SKM-1 (cell line): ENCODE data around the gene LEFTY1.
A peak's percentile ranks its signal among the peaks of the same experiment; 100 is the strongest.

Experiments used
- DNase-seq: peaks from one replicate; lab custom pipeline; 2025; ENCODE audit not compliant: unreplicated experiment; lab: John Stamatoyannopoulos, UW

LEFTY1 gene

GRCh38 chr1:225873281-225873850 is 15.6 kb downstream of the LEFTY1 start:
- DNase-seq, result no peak

GRCh38 chr1:225872075-225872430 is 16.9 kb downstream of the LEFTY1 start:
- no peak for DNase-seq

DNA sequence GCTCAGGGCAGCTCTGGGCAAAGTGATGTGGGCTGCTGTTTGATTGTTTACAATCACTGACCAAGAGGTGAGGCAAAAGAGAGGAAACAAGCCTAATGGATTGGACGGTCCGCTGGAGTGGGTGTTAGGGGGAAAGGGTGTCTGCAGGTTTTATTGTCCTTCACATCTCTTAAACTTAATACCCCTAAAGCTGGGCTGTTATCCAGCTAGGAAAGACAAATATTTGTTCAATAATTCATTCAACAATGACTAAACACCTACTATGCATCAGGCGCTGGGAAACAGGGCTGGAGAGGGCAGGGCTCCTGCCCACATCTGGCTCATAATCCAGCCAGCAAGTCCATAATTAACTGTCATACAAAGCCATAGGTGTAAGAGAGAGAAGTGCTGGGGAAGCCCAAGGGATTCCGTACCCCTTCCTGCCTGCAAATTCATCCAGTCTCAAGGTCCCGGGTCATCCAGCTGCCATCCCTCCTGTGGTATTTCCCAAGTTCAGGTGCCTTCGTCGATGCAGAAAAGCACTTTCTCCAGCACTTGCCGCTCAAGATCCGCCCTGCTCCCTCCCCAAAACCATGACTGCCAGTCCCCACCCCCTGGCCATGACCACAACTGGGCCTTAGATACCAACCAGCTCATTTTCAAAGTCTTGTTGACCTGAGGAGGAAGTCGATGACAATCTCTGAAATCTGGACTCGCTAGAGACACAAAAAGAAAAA is 17.4 kb downstream of the LEFTY1 start:
- no peak for DNase-seq

- DNase-seq, result no peak
These were observed 18.0 kb downstream of the LEFTY1 start for GRCh38 chr1:225870911-225871310.

- no peak for DNase-seq
These were observed 20.2 kb downstream of the LEFTY1 start for GRCh38 chr1:225868631-225869330.

DNA sequence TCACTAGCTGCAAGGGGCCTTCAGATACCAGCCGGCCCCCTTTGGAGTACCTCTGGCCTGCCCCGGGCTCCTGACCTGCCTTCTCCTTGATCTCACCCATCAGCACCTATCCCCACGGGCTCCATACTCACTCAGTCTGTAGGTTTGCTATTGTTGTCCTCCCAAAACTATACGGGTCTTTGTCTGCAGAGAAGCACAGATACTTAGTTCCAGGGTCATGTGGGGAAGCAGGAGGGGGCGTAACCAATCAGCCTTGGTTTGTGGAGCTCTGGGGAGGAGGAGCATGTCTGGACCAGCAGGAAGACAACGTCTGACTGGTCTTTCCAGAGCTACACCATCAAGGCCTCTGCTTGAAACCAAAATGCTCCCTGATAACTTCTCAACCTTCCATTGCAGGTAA is 22.0 kb downstream of the LEFTY1 start:
- no peak for DNase-seq

- peak; percentile 91 for DNase-seq
These were observed 22.7 kb downstream of the LEFTY1 start for GRCh38 chr1:225866061-225866837.

- DNase-seq, result no peak
These were observed 23.4 kb downstream of the LEFTY1 start for GRCh38 chr1:225865514-225865913.

GRCh38 chr1:225863167-225863566 is 25.8 kb downstream of the LEFTY1 start:
- no peak for DNase-seq

GRCh38 chr1:225862581-225862950 is 26.4 kb downstream of the LEFTY1 start:
- no peak for DNase-seq

DNA sequence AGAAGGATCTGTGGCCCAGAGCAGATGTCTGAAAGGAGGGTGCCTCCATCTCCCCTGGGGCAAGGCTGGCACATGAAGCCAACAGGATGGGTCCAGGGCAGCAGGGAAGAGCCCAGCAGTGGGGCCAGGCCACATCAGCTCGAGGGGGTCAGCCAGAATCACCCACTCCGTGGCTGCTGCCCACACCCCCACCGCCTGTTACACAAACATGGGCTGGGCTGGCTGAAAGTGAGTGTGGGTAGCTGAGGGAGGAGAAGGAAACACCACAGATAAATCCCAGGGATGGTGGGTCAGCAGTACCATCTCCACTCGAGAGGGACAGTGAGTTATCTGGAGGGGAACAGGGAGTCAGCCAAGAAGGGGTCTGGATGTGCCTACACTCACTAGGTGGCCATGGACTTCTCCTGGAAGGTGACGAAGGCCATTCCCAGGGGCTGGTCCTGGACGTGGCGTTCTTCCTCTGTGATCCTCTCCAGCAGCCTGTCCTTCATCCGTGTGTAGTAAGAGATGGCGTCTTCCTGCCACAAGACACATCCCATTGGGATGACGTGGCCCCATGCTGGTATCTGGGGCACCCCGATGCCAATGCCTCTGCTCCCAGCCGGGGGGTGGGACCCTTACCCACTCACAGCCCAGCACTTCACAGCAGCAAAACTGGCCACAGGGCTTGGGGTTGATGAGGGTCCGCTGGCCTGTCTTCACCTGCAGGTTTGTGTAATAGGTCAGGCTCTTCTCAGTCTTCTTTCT is 26.9 kb downstream of the LEFTY1 start:
- DNase-seq, result no peak

DNA sequence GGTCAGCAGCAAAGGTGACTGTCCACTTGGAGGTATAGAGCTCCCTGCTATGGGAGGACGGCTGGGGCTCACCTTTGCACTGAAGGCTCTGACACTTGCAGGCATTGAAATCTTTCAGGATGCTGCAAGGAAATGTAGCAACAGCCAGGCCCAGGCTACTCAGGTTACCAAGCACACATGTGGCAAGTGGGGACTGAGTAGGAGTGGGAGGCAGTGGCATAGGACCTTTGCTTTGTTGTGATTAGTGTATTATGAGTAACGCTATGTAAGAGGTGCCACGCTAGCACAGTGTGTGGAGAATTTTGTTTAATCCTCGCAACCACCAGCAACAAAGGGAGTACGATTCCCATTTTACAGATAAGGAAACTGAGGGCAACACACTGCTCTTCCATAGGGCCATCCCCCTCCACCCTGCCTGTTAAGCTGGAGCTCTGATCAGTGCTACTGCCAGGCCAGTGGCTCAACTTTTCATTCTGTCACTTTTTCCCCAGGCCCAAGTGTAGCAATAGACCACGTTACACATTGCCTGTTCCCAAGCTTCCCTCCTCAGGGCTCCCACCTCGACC is 28.0 kb downstream of the LEFTY1 start:
- no peak for DNase-seq

- DNase-seq, result no peak
These were observed 28.8 kb downstream of the LEFTY1 start for GRCh38 chr1:225860107-225860506.

DNA sequence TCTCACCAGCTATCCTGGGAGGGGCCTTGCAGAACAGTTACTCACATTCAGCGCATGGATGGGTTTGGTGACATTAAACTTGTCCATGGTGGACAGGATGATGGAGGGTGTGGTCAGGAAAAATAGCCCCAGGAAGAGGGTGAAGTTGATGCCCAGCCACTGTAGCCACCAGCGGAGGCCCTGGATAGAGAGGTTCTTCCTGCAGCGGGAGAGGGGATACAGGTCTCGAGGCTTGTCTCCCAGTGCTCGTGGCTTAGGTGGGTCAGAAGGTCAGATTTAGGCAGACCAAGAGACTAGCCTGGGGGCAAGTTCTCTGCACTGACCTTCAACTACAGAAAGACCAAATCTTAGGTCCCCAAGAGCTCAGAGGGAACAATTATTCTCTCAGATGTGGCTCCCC is 29.8 kb downstream of the LEFTY1 start:
- DNase-seq, result no peak

DNA sequence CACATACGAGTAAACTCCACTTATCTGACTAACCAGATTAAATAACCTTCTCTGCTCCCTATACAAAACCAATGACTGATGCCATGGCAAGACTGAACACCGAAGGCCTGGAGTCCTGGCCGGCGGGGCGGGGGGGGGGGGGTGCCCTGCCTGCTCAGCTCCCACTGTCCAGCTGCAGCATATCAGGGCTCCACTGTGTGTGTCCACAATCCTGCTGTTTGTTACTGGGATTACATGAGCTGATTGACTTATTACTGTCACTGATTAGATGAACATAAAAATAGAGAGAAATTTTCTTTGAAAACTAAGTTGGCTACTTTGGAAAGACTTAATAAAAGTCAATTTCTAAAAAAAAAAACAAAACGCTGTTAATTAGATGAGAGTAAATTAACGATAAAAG is 31.7 kb downstream of the LEFTY1 start:
- no peak for DNase-seq

DNA sequence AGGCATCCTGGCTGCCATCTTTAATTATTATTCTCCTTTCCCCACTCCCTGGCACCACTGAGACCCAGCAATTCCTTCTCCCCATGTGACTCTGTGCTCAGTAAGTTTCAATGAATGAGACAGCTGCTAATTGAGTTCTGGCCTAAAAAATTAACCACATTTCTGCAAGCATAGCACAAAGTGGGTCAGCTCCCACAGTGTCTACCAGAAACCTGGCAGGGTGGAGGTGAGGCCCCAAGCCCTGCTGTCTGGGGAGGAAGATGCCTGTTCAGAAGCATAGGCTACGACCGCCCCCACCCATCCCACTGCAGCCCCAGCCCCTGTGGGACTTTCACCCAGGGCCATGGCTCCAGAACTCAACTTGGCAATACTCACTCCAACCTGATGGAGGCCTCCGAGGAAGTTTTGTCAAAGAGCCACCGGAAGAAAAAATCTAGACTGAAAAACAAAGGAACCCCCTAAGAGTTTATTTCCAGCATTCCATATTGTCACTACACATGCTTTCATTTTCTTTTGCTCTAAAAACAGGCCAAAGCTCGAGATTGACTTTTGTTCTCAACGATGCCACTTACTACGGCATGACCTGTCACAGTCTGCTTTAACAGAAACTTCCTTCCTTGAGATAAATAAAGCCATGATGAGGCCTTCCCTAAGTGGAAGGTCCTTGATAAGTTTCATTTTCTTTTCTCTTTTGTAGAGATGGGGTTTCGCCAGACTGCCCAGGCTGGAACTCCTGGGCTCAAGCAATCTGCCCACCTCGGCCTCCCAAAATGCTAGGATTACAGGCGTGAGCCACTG is 33.2 kb downstream of the LEFTY1 start:
- no peak for DNase-seq

DNA sequence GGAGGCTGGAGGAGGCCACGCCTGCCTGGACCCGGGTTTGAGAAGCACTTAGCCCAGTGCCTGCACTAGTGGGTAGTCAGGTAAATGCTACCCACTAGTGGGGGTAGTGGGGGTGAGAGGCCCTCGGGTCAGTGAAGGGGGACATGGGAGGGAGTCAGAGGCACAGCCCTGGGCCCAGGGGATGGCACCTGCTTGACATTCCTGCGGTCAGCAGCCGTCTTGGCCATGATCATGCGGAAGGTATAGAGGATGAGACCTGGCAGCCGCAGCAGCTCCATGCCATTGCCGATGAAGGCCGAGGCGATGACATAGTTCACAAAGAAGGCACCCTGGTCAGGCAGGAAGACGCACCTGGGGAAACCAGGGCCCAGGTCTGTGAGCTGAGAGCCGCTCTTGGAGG is 35.5 kb downstream of the LEFTY1 start:
- no peak for DNase-seq

GRCh38 chr1:225852413-225853124 is 36.4 kb downstream of the LEFTY1 start:
- no peak for DNase-seq

- DNase-seq, result peak; percentile 68
These were observed 37.1 kb downstream of the LEFTY1 start for GRCh38 chr1:225851805-225852204.
